ENCODE data around the gene C2orf68. TPM values are rescaled to one million over a fixed set of nuclear protein-coding genes. Genes with fewer than 3 reads are reported as not detected.

C2orf68 gene
- total and polyA plus RNA-seq, 2 of the 13 experiments (the other 11 are each of a cell fraction or from before 2014, with no cell fraction given): 47.1 to 77.4 TPM

- TF ChIP-seq THAP9 (CRISPR knock-in tag; IDR thresholded peaks at IDR 0.05; ENCODE audit: borderline replicate concordance) (no peak), SNAPC4 (CRISPR knock-in tag; IDR thresholded peaks at IDR 0.05) (no peak), ZNF460 (CRISPR knock-in tag; IDR thresholded peaks at IDR 0.05; ENCODE audit: borderline replicate concordance) (peak; percentile 12; the same call in 1 of the 2 replicates), ZNF747 (CRISPR knock-in tag; IDR thresholded peaks at IDR 0.05; ENCODE audit: borderline replicate concordance) (no peak), DDIT3 (CRISPR knock-in tag; IDR thresholded peaks at IDR 0.05) (no peak)
Observed at GRCh38 chr2:85578243-85579180, 33.4 kb downstream of the C2orf68 start (continued).
